Limb (tissue), 2 donors: ENCODE measurements around the gene TP53AIP1.

Experiments
- DNase-seq, 2 donors: peaks; one replicate each; pipeline ENCODE4 v3.0.0-alpha.2; 2016; ENCODE audit errors: extremely low spot score in 2 of 2

Gene TP53AIP1

GRCh38 chr11:128942817-128943427, at the start of gene TP53AIP1:
Gene TP53AIP1 (minus strand): TSS chr11:128942871. CDS start chr11:128937818, 5,053 bp downstream.
- DNase-seq: peak in 1 of 2 donors; percentile 36

- DNase-seq: peak in 1 of 2 donors; percentile 10
Measured at GRCh38 chr11:128988242-128988970, 45.7 kb upstream of the TP53AIP1 start.

- no peak for DNase-seq
Measured at GRCh38 chr11:128985880-128986279, 43.2 kb upstream of the TP53AIP1 start.

GRCh38 chr11:128983023-128983422, 40.4 kb upstream of the TP53AIP1 start:
- no peak for DNase-seq

- no peak for DNase-seq
Measured at GRCh38 chr11:128981254-128981653, 38.6 kb upstream of the TP53AIP1 start.

GRCh38 chr11:128970598-128971190, 28.0 kb upstream of the TP53AIP1 start:
- no peak for DNase-seq

GRCh38 chr11:128968916-128969315, 26.2 kb upstream of the TP53AIP1 start:
- no peak for DNase-seq

GRCh38 chr11:128967578-128967977, 24.9 kb upstream of the TP53AIP1 start:
- DNase-seq: no peak

GRCh38 chr11:128965485-128965884, 22.8 kb upstream of the TP53AIP1 start:
- DNase-seq: no peak

GRCh38 chr11:128964463-128964930, 21.8 kb upstream of the TP53AIP1 start:
- no peak for DNase-seq

GRCh38 chr11:128963744-128964325, 21.2 kb upstream of the TP53AIP1 start:
- no peak for DNase-seq

- DNase-seq: no peak
Measured at GRCh38 chr11:128962896-128963295, 20.2 kb upstream of the TP53AIP1 start.

- no peak for DNase-seq
Measured at GRCh38 chr11:128961645-128962044, 19.0 kb upstream of the TP53AIP1 start.

- DNase-seq: no peak
Measured at GRCh38 chr11:128957202-128957482, 14.5 kb upstream of the TP53AIP1 start.

- peak; percentile 50 to 78 for DNase-seq
Measured at GRCh38 chr11:128956401-128957201, 13.9 kb upstream of the TP53AIP1 start.

GRCh38 chr11:128955636-128956035, 13.0 kb upstream of the TP53AIP1 start:
- no peak for DNase-seq

- DNase-seq: no peak
Measured at GRCh38 chr11:128953151-128953550, 10.5 kb upstream of the TP53AIP1 start.

GRCh38 chr11:128949791-128950454, 7.3 kb upstream of the TP53AIP1 start:
- DNase-seq: no peak

GRCh38 chr11:128948583-128948982, 5.9 kb upstream of the TP53AIP1 start:
- DNase-seq: no peak

GRCh38 chr11:128947773-128948172, 5.1 kb upstream of the TP53AIP1 start:
- DNase-seq: no peak

GRCh38 chr11:128946648-128947047, 4.0 kb upstream of the TP53AIP1 start:
- no peak for DNase-seq
